ENCODE results near the gene TYMP. TPM values are rescaled to one million over a fixed set of nuclear protein-coding genes. Genes with fewer than 3 reads are reported as not detected.
A peak's percentile ranks its signal among the peaks of the same experiment; 100 is the strongest.

TYMP gene
- total RNA-seq, 1 donor from 2014 or later, result 11.8 TPM

DNA sequence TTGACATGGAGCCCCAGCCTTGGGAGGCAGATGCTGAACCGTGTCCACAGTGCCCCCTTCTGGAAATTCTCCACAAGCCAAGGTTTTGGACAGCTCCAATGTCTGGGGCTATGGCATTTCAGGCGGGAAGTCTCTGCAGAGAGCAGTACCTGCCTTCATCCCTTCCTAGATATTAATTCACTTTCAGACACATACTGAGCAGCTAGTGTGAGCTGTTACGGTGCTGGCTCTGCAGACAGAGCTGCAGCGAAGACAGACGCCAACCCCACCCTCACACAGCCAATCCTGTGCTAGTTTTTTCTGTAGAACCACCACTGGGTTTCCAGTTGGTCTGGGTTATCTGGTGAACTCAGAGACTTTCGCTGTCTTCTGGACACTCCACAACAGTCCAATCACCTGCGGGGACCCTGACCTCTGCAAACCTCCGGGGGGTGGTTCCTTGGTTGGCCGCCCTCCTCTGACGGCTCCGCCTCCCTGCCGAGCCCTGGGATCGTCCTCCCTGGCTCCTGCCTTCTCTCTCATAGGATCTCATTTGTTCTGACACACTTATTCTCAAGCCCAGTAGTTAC is 31.4 kb downstream of the TYMP start:
- ATAC-seq (ENCODE audit: poor library complexity) (peak; percentile 79), DNase-seq (peak; percentile 59)
- intact Hi-C loops (cut with DNase I), result no loop called here

DNA sequence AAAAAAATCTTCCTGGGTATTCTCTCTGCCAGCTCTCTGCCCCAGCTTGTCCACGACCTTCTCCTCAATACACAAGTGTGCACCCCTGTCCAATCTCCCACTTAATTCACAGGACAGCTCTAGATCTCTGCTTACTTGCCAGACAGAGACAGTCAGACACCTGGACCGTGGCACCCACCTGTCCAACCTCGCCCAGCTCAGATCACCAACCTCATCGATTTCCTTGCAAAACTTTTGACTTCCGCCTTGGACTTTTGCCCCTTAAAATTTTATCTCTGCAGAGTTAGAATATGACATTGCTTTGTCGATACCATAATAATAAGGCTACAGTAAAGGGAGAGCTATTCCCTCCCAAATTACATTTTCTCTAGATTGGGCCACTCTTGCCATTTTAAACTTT is 32.7 kb downstream of the TYMP start:
- intact Hi-C loops (cut with DNase I), result no loop called here
- no peak for DNase-seq
- ATAC-seq (ENCODE audit: poor library complexity), result no peak

DNA sequence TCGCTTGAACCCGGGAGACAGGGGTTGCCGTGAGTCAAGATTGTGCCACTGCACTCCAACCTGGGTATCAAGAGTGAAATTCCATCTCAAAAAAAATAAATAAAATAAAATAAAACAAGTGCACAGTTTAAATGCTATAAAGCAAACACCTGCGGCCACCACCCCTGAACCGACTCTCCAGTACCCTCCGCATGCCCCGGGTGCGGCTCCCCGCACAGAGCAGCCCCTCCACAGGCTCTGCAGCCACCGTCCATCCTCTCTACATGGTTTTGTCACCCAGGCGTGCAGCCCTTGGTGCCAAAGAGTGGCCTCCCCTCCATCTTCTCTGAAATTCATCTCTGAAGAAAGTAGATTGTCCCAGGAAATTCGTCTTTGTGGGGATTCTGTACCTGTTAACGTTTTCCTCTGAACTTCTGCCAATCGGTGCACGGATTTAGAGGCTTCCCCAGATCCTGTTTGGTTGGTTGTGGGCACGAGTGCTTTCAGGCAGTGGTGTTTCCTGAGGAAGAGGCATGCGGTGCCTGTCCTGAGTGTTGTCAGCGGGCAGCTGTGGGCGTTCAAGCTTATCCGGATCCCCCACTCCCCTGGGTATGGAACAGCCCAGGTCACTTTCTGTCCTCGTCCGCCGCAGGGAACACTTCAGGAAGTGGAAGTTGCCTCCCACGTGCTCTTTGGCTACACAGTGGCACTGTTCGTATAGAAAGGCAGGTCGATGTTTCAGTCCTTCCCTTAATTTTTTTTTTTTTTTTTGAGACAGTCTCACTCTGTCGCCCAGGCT is 39.1 kb downstream of the TYMP start:
- no peak for ATAC-seq (ENCODE audit: poor library complexity)
- intact Hi-C loops (cut with DNase I), result no loop called here

DNA sequence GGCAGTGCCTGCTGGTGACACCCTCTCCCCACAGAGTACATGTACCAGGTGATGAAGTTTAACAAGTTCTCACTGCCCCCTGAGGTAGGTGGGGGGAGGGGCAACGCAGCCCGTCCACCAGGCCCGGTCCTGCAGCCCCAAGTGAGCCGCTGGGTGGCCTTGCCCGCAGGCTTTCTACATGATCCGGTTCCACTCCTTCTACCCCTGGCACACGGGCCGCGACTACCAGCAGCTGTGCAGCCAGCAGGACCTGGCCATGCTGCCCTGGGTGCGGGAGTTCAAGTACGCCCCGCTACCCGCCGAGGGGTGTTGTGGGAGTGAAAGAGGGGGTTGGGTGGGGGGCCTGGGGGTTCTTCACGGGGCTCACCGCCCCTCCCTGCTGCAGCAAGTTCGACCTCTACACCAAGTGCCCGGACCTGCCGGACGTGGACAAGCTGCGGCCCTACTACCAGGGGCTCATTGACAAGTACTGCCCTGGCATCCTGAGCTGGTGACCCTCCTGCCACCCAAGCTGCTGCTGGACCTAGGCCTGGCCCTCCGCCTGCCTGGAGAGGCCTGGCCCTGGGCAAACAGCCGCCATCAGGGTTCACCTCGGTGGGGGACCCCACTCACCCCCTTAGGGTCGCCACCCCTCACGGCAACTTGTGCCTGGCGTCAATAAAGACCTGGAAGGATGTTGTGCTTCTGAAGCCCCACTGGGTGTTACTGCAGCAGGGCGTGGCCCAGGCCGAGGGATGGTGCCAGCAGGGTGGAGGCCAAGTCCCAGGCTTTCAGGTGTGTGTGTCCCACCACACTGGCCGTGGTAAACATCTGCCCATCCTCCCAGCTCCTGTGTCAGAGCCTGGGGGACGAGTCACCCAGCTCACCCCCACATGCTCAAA is 40.2 kb downstream of the TYMP start:
- intact Hi-C loops (cut with DNase I), result no loop called here
- no peak for DNase-seq

More for the DNA sequence above, 39.1 kb downstream of the TYMP start:
- no peak for DNase-seq

DNA sequence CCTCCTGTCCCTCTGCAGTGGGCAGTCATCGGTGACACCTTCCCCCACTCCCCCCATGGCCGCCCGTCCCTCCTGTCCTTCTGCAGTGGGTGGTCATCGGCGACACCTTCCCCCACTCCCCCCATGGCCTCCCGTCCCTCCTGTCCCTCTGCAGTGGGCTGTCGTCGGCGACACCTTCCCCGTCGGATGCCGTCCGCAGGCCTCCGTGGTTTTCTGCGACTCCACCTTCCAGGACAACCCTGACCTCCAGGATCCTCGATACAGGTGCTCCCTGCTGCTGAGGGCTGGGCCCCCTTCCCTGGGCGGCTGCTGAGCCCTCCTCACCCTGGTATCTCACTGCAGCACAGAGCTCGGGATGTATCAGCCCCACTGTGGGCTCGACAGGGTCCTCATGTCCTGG is 40.9 kb downstream of the TYMP start:
- DNase-seq, result no peak
- no peak for ATAC-seq (ENCODE audit: poor library complexity)
- intact Hi-C loops (cut with DNase I), result no loop called here

More for the DNA sequence above, 40.2 kb downstream of the TYMP start:
- ATAC-seq (ENCODE audit: poor library complexity), result no peak

DNA sequence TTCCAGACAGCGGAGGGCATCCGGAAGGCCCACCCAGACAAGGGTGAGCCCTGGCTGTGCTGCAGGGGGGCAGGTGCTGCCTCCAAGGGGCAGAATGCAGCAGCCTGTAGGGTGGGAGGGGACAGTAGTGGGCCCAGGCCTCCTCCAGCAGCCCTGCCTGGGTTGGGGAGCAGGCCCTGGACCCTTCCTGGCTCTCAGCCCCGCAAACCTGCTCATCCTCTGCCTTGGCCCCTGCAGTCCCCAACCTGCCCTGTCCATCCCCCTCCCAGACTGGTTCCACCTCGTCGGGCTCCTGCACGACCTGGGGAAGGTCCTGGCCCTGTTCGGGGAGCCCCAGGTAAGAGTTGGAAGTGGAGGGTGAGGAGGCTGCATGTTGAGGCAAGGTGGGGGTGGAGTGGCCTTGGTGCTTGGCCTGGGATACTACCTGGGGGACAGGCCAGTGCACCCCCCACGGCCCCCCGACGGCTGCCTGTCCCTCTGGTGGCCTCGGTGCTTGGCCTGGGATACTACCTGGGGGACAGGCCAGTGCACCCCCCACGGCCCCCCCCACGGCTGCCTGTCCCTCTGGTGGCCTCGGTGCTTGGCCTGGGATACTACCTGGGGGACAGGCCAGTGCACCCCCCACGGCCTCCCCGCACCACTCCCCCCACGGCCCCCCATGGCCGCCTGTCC is 41.7 kb downstream of the TYMP start:
- intact Hi-C loops (cut with DNase I), result no loop called here
- no peak for DNase-seq
- no peak for ATAC-seq (ENCODE audit: poor library complexity)

DNA sequence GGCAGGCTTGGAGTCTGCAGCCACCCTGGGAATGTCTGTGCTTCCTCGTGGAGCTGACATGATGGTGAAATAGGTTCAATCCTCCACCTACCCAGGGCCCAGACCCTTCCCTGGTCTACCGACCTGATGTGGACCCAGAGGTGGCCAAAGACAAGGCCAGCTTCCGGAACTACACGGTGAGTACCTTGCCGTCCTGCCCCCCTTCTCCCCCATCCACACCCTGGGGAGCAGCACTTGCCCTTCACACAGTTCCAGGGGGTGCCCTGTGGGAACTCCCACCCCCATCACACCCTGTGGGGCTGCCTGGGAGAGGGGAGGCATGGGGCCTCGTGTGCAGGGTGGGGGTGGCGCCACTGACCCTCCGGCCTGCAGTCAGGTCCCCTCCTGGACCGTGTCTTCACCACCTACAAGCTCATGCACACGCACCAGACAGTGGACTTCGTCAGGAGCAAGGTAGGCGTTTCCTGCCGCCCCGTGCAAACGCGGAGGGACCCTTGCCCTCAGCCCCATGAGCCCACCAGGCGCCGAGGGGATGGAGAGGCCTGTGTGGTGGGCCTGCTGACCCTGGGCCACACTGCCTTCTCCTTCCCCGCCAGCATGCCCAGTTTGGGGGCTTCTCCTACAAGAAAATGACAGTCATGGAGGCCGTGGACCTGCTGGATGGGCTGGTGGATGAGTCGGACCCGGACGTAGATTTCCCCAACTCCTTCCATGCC is 42.4 kb downstream of the TYMP start:
- intact Hi-C loops (cut with DNase I), result no loop called here
- DNase-seq, result no peak
- no peak for ATAC-seq (ENCODE audit: poor library complexity)

DNA sequence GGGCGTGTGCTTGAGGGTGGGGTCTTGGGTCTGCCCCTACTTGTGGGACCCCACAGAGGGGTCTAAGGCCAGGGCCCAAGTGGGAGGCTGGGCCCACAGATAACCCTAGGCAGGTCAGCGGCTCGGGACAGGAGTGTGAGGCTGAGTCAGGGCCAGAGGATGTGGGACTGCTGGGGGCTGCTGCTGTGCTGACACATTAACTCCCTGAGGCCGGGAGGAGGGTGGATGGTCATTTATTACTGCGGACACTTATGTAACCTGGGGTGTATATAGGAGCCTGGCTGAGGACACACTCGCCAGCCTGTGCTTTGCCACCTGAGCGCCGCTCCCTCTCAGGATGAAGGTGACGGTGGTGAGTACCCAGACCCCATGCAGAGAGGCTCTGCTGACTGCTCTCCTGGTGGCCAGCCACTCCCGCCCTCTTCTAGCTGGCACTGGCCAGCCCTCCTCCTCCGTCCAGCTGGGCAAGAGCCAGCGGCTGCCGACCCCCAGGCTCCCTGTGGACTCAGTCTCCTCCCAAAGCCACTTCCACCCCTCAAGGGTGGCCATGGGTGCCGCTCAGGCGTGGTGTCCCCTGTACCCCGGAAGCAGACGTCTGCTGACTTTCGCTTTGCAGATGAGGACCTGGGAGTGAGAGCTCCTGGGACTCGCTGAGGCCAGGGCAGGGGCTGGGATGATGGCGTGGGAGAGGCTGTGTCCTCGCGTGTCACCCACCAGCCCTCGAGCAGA is 43.1 kb downstream of the TYMP start, which contains the start of gene MIOX:
Gene MIOX (plus strand): TSS at position 299 of the 729 bp plus-strand sequence. CDS start 39 bp downstream, at position 338.
- DNase-seq (no peak), ATAC-seq (ENCODE audit: poor library complexity) (no peak)
- intact Hi-C loops (cut with DNase I), result no loop called here

DNA sequence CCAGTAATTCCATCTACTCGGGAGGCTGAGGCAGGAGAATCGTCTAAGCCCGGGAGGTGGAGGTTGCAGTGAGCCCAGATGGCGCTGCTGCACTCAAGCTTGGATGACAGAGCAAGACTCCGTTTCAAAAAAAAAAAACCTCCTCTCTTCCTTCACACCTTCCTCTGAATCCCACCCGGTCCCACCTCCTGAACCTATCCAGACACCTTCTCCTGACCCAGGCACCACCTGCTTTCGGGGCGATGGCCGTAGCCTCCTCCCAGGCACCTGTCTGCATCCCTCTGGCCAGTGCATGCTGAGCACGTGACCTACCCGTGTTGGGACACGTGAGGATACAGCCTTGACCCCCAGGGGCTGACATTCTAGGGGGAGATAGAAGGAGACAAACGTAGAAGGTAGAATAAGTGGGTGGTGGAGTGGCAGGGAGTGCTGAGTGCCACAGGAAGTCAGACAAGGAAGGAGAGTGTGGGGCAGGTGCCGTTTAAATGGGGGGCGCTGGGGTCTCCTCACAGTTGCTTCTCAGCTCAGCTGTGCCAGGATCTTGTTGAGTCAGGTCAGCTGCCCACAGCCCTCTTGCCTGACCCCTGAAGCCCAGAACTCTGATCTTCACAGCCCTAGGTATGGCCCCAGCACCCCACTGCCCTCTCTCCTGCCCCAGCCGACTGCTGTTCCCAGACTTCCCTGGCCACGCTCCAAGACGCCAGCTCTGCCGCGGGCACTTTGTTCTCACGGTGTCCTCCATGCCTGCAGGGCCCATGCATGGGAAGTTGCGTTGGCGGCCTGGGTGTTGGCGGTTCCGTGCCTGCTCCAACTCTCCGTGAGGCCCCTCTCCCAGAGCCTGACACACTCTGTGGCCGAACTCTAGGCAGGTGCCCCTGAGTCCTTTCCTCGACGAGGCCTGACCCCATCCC is 44.3 kb downstream of the TYMP start:
- intact Hi-C loops (cut with DNase I), result no loop called here
- no peak for ATAC-seq (ENCODE audit: poor library complexity)
- no peak for DNase-seq

DNA sequence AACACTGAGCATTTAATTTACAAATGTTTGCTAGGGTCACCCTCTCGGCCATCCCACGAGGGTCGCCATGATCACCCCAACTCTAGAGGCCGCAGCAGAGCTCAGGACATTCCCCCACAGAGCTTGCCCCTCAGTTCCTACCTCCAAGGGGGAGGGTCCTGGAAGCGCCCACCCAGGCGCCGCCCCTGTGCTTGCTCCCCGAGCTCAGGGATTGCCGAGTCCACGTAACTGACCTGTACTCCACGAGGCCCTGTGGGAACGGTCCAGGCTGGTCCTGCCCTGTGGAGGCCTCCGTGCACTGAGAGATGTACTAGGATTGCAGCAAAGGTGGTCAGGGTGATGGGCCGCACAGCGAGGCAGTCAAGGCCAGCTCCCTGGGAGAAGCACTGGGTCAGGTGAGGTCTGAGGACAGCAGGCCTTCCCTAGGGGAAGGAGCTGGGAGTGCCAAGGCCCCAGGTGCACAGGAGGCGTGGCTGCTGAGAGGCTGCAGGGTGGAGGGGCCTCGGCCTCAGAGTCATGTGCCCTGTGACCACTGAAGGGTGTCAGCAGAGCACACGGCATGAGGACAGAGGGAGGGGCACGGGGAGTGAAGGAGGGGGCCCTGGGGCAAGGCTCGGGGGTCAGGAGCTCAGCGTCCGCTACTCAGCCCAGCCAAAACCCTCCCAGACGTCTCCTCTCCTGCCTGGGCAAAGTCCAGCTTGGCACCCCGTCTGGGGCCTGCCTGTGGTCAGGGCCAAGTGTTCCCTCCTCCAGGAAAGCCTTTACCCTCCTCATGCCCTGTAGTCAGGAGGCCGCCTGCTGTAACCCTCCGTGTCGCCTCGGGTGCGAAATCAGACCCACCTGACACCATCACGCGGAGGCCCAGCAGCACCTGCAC is 45.6 kb downstream of the TYMP start:
- ATAC-seq (ENCODE audit: poor library complexity) (no peak), DNase-seq (no peak)
- intact Hi-C loops (cut with DNase I), result no loop called here

DNA sequence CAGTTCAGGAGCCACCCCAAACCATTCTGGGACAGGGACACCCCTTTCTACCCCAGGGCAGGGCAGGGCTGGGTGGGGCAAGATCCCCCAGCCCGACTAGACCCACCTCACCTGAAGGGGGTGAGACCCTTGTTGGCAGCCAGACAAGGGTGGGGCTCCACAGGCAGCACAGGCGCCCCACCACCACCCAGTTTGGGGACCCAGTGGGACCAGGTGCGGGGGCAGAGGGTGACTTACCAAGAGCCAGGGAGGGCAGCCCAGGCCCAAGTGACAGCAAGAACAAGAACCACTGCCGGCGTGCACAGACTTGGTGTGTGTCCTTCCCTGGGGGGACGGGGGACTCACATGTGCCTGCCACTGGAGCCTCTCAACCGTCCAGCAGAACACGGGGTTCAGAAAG is 46.3 kb downstream of the TYMP start:
- DNase-seq (no peak), ATAC-seq (ENCODE audit: poor library complexity) (no peak)
- intact Hi-C loops (cut with DNase I), result no loop called here

DNA sequence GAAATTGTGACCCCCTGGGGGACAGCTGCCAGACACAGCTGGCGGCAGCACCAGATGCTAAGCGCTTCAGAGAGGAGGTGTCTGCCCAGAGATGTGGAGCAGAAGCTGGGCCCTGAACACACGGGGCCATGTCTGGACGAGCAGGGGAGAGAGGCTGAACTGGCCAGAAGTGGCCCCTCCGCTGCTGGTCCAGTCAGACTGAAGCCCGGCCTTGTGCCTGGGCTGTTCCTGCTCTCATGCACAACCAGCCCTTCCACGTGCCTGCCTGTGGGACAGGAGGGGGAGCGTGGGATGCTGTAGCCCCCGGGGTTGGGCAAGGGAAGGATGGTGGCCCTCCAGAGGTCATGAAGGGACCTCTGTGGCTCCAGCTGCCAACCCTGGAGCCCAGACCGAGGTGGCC is 46.7 kb downstream of the TYMP start:
- intact Hi-C loops (cut with DNase I), result no loop called here
- no peak for ATAC-seq (ENCODE audit: poor library complexity)
- DNase-seq, result no peak

DNA sequence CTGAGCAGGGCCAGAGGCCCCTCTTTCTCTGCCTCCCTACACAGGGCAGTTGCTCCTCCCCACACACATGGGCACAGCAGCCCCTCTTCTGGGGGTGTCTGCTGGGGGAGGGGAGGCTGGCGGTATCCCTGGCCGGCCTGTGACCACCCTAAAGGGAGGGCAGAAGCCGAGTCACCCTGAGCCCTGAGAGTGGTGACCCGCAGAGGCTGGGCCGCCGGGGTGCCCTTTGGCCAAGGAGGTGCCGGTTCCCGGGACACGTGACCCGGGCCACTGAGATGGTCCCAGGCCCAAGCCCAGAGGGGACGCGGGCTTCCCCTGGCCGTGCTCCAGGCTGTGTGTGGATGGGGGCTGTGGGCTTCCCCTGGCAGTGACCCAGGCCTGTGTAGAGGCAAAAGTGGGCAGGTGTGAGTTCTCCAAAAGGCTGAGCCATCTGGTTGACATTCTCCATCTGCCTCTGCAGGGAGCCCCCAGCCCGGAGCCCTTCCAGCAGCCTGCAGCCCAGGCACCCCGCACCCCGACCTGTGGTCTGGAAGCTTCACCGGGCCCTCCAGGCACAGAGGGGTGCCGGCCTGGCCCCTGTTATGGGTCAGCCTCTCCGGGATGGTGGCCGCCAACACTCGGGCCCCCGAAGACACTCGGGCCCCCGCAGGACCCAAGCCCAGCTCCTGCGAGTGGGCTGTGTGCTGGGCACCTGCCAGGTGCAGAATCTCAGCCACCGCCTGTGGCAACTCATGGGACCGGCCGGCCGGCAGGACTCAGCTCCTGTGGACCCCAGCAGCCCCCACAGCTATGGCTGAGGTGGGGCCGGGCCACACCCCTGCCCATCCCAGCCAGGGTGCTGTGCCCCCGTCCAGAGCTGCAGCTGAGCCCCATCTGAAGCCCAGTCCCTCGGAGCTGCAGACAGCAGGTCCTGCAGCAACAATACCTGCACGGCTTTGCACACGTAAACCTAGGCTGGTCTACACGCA is 47.4 kb downstream of the TYMP start:
- intact Hi-C loops (cut with DNase I), result no loop called here
- DNase-seq (no peak), ATAC-seq (ENCODE audit: poor library complexity) (no peak)

DNA sequence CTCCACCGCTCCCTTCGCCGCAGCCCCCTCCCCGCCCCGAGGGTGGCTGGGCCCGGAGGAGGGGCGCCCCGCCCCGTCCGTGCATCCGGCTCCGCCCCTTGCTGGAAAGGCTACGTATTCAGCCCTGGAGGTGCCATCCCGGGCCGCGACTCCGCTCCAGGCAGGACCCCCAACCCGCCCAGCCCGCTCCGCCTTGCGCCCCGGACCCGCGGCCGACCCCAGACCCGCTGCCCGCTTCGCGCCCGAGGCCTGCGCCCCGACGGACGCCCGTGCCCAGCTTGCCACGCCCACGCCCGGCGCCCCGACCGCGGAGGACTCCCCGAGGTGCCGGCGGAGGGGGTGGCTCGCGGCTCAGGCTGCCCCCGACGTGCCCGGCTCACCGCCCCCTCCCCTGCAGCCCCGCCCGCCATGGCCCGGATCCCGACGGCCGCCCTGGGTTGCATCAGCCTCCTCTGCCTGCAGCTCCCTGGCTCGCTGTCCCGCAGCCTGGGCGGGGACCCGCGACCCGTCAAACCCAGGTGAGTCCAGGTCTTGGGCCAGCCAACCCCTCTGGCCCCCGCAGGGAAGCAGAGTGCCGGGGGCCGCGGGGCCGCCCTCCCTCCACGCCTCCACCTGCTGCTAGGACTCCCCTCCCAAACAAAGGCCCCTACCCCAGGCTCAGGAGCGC is 48.2 kb downstream of the TYMP start, which contains the start of gene ADM2:
Gene ADM2 (plus strand): TSS at position 104 of the 667 bp plus-strand sequence. CDS start 305 bp downstream, at position 409.
- peak; percentile 50 for ATAC-seq (ENCODE audit: poor library complexity)
- intact Hi-C loops (cut with DNase I), result no loop called here
- no peak for DNase-seq
